ENCODE measurements around the gene CCDC57. TPM values are rescaled to one million over a fixed set of nuclear protein-coding genes. Genes with fewer than 3 reads are reported as not detected.
A peak's percentile ranks its signal among the peaks of the same experiment; 100 is the strongest.

Gene CCDC57
- total and polyA plus RNA-seq, 8 donors, result 19.6 to 176 (median 25.4) TPM

- H3K4me3 ChIP-seq, result no peak overlapping the region
- intact Hi-C loops (cut with DNase I), result no loop called here
- H3K27me3 ChIP-seq, result no peaks in the 10 kb centered on the region
- TF ChIP-seq CTCF (IDR thresholded peaks at IDR 0.05), result no peak
- DNase-seq, result no peak
- no peak for FAIRE-seq
- no peaks in the 10 kb centered on the region for H3K4me1 ChIP-seq
- H3K27ac ChIP-seq, result no peak overlapping the region
- 83 to 89% methylated on average over 6 of the region's 6 CpGs for WGBS, 2 donors
- peaks cover 0 to 28% (median 0%) of the 10 kb centered on the region in 3 donors for H3K36me3 ChIP-seq
- H3K9me3 ChIP-seq, result no peaks in the 10 kb centered on the region
- no peak for ATAC-seq
These were observed 44.1 kb downstream of the CCDC57 start for GRCh38 chr17:82168568-82168967.

GRCh38 chr17:82167028-82167427 is 45.6 kb downstream of the CCDC57 start:
- ATAC-seq (no peak), FAIRE-seq (no peak), DNase-seq (no peak)
- TF ChIP-seq CTCF (IDR thresholded peaks at IDR 0.05), result no peak
- no peaks in the 10 kb centered on the region for H3K27me3 ChIP-seq
- H3K36me3 ChIP-seq, result peaks cover 0 to 20% (median 0%) of the 10 kb centered on the region in 3 donors
- no peaks in the 10 kb centered on the region for H3K9me3 ChIP-seq
- intact Hi-C loops (cut with DNase I), result no loop called here
- no peaks in the 10 kb centered on the region for H3K4me1 ChIP-seq
- no peak overlapping the region for H3K27ac ChIP-seq
- 89 to 99% methylated on average over 5 of the region's 5 CpGs for WGBS, 2 donors
- H3K4me3 ChIP-seq, result no peak overlapping the region

- peaks cover 0 to 12% (median 0%) of the 10 kb centered on the region in 3 donors for H3K36me3 ChIP-seq
- DNase-seq (no peak), ATAC-seq (no peak), FAIRE-seq (no peak)
- no peaks in the 10 kb centered on the region for H3K27me3 ChIP-seq
- intact Hi-C loops (cut with DNase I), result no loop called here
- H3K9me3 ChIP-seq, result no peaks in the 10 kb centered on the region
- no peaks in the 10 kb centered on the region for H3K4me1 ChIP-seq
- H3K27ac ChIP-seq, result no peak overlapping the region
- H3K4me3 ChIP-seq, result no peak overlapping the region
- 93 to 94% methylated on average over 3 of the region's 3 CpGs for WGBS, 2 donors
- no peak for TF ChIP-seq CTCF (IDR thresholded peaks at IDR 0.05)
These were observed 47.8 kb downstream of the CCDC57 start for GRCh38 chr17:82164853-82165252.

GRCh38 chr17:82161216-82161615 is 51.4 kb downstream of the CCDC57 start:
- Histone ChIP-seq H3K4me3 (no peak overlapping the region), H3K36me3 (peaks cover 0 to 12% (median 0%) of the 10 kb centered on the region in 3 donors), H3K27me3 (no peaks in the 10 kb centered on the region), H3K9me3 (no peaks in the 10 kb centered on the region), H3K27ac (no peak overlapping the region), H3K4me1 (no peaks in the 10 kb centered on the region)
- 85 to 86% methylated on average over 8 of the region's 8 CpGs for WGBS, 2 donors
- intact Hi-C loops (cut with DNase I), result no loop called here
- DNase-seq, result no peak
- TF ChIP-seq CTCF (IDR thresholded peaks at IDR 0.05), result no peak
- ATAC-seq, result no peak
- no peak for FAIRE-seq

- intact Hi-C loops (cut with DNase I), result no loop called here
- WGBS, 2 donors, result 75 to 81% methylated on average over 5 of the region's 5 CpGs
- DNase-seq (peak in 1 of 6 donors; percentile 39), ATAC-seq (peak in 2 of 4 donors; percentile 57 to 62), FAIRE-seq (no peak)
- Histone ChIP-seq H3K9me3 (no peaks in the 10 kb centered on the region), H3K27ac (no peak overlapping the region), H3K27me3 (no peaks in the 10 kb centered on the region), H3K4me3 (no peak overlapping the region), H3K36me3 (peaks cover 0 to 4% (median 0%) of the 10 kb centered on the region in 3 donors), H3K4me1 (no peaks in the 10 kb centered on the region)
- TF ChIP-seq CTCF (IDR thresholded peaks at IDR 0.05), result no peak
These were observed 52.6 kb downstream of the CCDC57 start for GRCh38 chr17:82160075-82160474.
